Esophagus muscularis mucosa (tissue), 4 donors: ENCODE data around the gene PLCB2.

ENCODE experiments used
- CTCF ChIP-seq, 3 experiments: fragments of 200-600 bp in 2 of 3; fragments of 450-650 bp in 1 of 3; sonication (generic) in 2 of 3; IDR thresholded peaks; one replicate each; pipeline ENCODE4 v1.5.1; 2017 to 2019; ENCODE audit warnings: antibody characterized with exemption in 3 of 3, mild to moderate bottlenecking in 2 of 3, moderate library complexity in 1 of 3
- EP300 ChIP-seq: sonication (generic); formaldehyde crosslinking; IDR thresholded peaks from one replicate; pipeline ENCODE4 v1.6.1; 2017; ENCODE audit warnings: antibody characterized with exemption
- POLR2A ChIP-seq: fragments of 450-650 bp; IDR thresholded peaks from one replicate; pipeline ENCODE4 v1.6.1; 2017; ENCODE audit warnings: antibody characterized with exemption, moderate library complexity, mild to moderate bottlenecking, low read depth
- POLR2AphosphoS5 ChIP-seq, 2 donors: sonication (generic); formaldehyde crosslinking; IDR thresholded peaks; one replicate each; pipeline ENCODE4 v1.6.1; 2017; ENCODE audit warnings: antibody characterized with exemption in 2 of 2

- no peak for TF ChIP-seq POLR2A
- TF ChIP-seq CTCF (IDR thresholded peaks at IDR 0.05): no peak
- no peak for TF ChIP-seq EP300
- no peak for TF ChIP-seq POLR2AphosphoS5 (IDR thresholded peaks at IDR 0.05)
Measured at GRCh38 chr15:40252141-40252437, 55.6 kb downstream of the PLCB2 start.
